ENCODE data around the gene PTGER1. TPM values are rescaled to one million over a fixed set of nuclear protein-coding genes. Genes with fewer than 3 reads are reported as not detected.

Gene PTGER1
- total RNA-seq, 1 experiment from 2014 or later: 0.63 TPM

- H4K20me1 ChIP-seq (ENCODE audit: control insufficient read depth, insufficient read depth, insufficient read length): no peaks in the 10 kb centered on the region
- no peak overlapping the region for H2BK15ac ChIP-seq (ENCODE audit: low read depth, low read length)
- no peak overlapping the region for H2AK5ac ChIP-seq (ENCODE audit: insufficient read length, low read length)
- Mint-ChIP-seq H3K4me1 (peaks cover 26 to 31% of the 10 kb centered on the region in 2 experiments), H3K27me3 (ENCODE audit: low read depth) (peaks cover 1% of the 10 kb centered on the region; the same call in 1 of the 2 replicates), H3K36me3 (ENCODE audit: insufficient read depth in 1 of 3, low read depth in 3 of 3) (peaks cover 27 to 30% (median 28%) of the 10 kb centered on the region in 3 experiments; a peak in 6 of 7 replicates), H3K27ac (peak overlapping the region; percentile 50 to 54 (median 54); a peak in 5 of 7 replicates), H3K4me3 (peak overlapping the region; percentile 3 to 69; a peak in 4 of 5 replicates), H3K9me3 (no peaks in the 10 kb centered on the region)
- no peak overlapping the region for H3K4ac ChIP-seq (ENCODE audit: low read depth, low read length)
- H2BK5ac ChIP-seq (ENCODE audit: insufficient read length, low read length): no peak overlapping the region
- peaks cover 9% of the 10 kb centered on the region for H3K79me1 ChIP-seq (ENCODE audit: insufficient read depth, low read depth, low read length, poor library complexity, severe bottlenecking)
- TF ChIP-seq, protein P1, sequence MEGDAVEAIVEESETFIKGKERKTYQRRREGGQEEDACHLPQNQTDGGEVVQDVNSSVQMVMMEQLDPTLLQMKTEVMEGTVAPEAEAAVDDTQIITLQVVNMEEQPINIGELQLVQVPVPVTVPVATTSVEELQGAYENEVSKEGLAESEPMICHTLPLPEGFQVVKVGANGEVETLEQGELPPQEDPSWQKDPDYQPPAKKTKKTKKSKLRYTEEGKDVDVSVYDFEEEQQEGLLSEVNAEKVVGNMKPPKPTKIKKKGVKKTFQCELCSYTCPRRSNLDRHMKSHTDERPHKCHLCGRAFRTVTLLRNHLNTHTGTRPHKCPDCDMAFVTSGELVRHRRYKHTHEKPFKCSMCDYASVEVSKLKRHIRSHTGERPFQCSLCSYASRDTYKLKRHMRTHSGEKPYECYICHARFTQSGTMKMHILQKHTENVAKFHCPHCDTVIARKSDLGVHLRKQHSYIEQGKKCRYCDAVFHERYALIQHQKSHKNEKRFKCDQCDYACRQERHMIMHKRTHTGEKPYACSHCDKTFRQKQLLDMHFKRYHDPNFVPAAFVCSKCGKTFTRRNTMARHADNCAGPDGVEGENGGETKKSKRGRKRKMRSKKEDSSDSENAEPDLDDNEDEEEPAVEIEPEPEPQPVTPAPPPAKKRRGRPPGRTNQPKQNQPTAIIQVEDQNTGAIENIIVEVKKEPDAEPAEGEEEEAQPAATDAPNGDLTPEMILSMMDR (conservative IDR thresholded peaks at IDR 0.05): no peak
- peaks cover 14% of the 10 kb centered on the region; the same call in 1 of the 2 replicates for H3K79me2 ChIP-seq (ENCODE audit: insufficient read depth, low read length)
- no peak overlapping the region for H3T11ph ChIP-seq (ENCODE audit: low read length)
- no peak overlapping the region for H3K9ac ChIP-seq (ENCODE audit: extremely low read depth, insufficient read length, low read length)
- no peak overlapping the region for H3K14ac ChIP-seq (ENCODE audit: insufficient read depth, low read length)
- H3K4me2 ChIP-seq (ENCODE audit: insufficient read depth, insufficient read length, low read length): no peak overlapping the region
- no peak overlapping the region for H3K23ac ChIP-seq (ENCODE audit: insufficient read length, low read depth, low read length)
- no peak overlapping the region for H2BK12ac ChIP-seq (ENCODE audit: insufficient read length, low read depth, low read length)
- H2AFZ ChIP-seq (ENCODE audit: low read length): no peak overlapping the region
- H2BK120ac ChIP-seq (ENCODE audit: low read depth, low read length, poor library complexity, severe bottlenecking): no peak overlapping the region
- no peak overlapping the region for H2BK20ac ChIP-seq (ENCODE audit: low read depth, low read length, poor library complexity, severe bottlenecking)
- no peak overlapping the region for H4K91ac ChIP-seq (ENCODE audit: insufficient read length, low read depth, low read length)
- no peaks in the 10 kb centered on the region for H3K27me3 ChIP-seq (ENCODE audit: insufficient read depth, low read length)
- no peaks in the 10 kb centered on the region for H3K4me1 ChIP-seq (ENCODE audit: insufficient read depth, low read length)
- WGBS (ENCODE audit: extremely low coverage, insufficient read length, low lambda C conversion rate): no CpG with 5 or more reads among the region's 22 CpGs
- H3K27ac ChIP-seq (ENCODE audit: insufficient read length, low read depth, low read length): no peak overlapping the region
- H3K23me2 ChIP-seq (ENCODE audit: insufficient read length, low read depth, low read length, poor library complexity, severe bottlenecking): peaks cover 9% of the 10 kb centered on the region
- peak overlapping the region; percentile 42 for H3K18ac ChIP-seq (ENCODE audit: insufficient read length, low read depth, low read length)
- no peak overlapping the region for H4K8ac ChIP-seq (replicated peaks; ENCODE audit: insufficient read length, low read depth, low read length)
- no peak for DNase-seq
- no peak overlapping the region for H3K56ac ChIP-seq (ENCODE audit: insufficient read length, low read depth, low read length)
- no peak overlapping the region for H4K5ac ChIP-seq (ENCODE audit: insufficient read length, low read depth, low read length)
- H3K9me3 ChIP-seq (ENCODE audit: control insufficient read depth, low read depth, low read length): no peaks in the 10 kb centered on the region
Measured at GRCh38 chr19:14519245-14519859, 44.2 kb upstream of the PTGER1 start.
